Muscle layer of colon (tissue), 2 donors: Measurements from ENCODE around the gene ALDH9A1.
"Not testable (repeated sequence)": the region's sequence is repeated elsewhere in the genome, so short reads cannot be mapped to it uniquely, and the experiment has no call there.

Experiments
- H3K27ac ChIP-seq: one replicate; pipeline ENCODE4 v1.7.0; 2013; ENCODE audit warnings: low read depth, mild to moderate bottlenecking, low read length, moderate library complexity
- H3K27me3 ChIP-seq, 2 donors: one replicate each; pipeline ENCODE4 v1.7.0; 2013; ENCODE audit warnings: low read length in 2 of 2, mild to moderate bottlenecking in 2 of 2; ENCODE audit not compliant: insufficient read depth in 2 of 2, control insufficient read depth in 1 of 2
- H3K36me3 ChIP-seq: one replicate; pipeline ENCODE4 v1.7.0; 2013; ENCODE audit warnings: mild to moderate bottlenecking, low read length; ENCODE audit not compliant: insufficient read depth
- H3K4me1 ChIP-seq: one replicate; pipeline ENCODE4 v1.7.0; 2013; ENCODE audit warnings: mild to moderate bottlenecking, low read length; ENCODE audit not compliant: insufficient read depth
- H3K4me3 ChIP-seq, 2 donors: one replicate each; pipeline ENCODE4 v1.7.0; 2013; ENCODE audit warnings: low read length in 2 of 2, low read depth in 1 of 2, mild to moderate bottlenecking in 1 of 2, moderate library complexity in 1 of 2
- H3K9ac ChIP-seq: one replicate; pipeline ENCODE4 v1.7.0; 2013; ENCODE audit warnings: low read length
- H3K9me3 ChIP-seq: one replicate; pipeline ENCODE4 v1.7.0; 2013; ENCODE audit warnings: mild to moderate bottlenecking, low read length
- donor health status: abdominal sarcoma.
- donor health status: Adenocarcinoma of cecum.

ALDH9A1 gene

DNA sequence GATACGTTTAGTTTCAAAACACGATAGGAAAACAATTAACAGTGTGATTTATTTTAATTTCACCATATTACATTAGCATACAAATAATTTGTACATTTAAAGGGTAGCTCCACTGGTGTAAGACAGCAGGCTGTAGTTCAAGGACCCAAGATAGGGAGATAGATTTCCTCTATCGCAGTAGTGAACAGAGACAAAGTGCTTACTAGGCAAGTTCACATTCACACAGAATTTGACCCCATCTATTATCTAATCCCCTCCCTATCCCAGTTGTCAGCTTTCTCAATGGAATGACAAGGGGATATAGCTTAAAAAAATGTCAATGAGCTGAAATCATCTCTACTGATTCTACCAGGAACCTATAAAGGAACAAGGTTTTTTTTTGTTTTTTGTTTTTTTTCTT, 36.2 kb downstream of the ALDH9A1 start:
- no peaks in the 10 kb centered on the region for H3K27me3 ChIP-seq
- peaks cover 57% of the 10 kb centered on the region for H3K36me3 ChIP-seq
- no peak overlapping the region for H3K9ac ChIP-seq
- no peaks in the 10 kb centered on the region for H3K9me3 ChIP-seq
- no peak overlapping the region for H3K4me3 ChIP-seq
- H3K27ac ChIP-seq = no peak overlapping the region
- H3K4me1 ChIP-seq = no peaks in the 10 kb centered on the region

DNA sequence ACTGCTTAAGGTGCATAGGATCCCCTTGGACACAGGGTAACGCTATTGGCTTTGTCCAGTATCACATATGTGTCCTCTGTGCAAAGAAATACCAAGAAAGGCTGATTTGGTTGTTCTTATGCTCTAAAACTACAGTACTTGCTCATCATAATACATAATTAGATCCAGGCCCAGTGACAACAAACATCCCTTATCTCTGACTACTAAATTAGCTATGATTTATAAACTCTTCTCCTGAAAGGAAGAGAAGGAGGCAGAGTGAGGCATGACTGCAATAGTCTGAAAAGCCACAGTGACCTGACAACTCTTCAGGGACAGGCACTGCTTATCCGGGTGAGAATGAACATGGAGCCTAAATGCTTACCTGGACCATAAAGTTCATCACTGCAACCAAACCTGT, 36.7 kb downstream of the ALDH9A1 start:
- H3K36me3 ChIP-seq = peaks cover 56% of the 10 kb centered on the region
- no peak overlapping the region for H3K27ac ChIP-seq

GRCh38 chr1:165659581-165659895, 38.8 kb downstream of the ALDH9A1 start:
- Histone ChIP-seq H3K4me3 (no peak overlapping the region), H3K36me3 (peaks cover 58% of the 10 kb centered on the region), H3K27me3 (no peaks in the 10 kb centered on the region), H3K9ac (no peak overlapping the region), H3K9me3 (no peaks in the 10 kb centered on the region), H3K27ac (no peak overlapping the region), H3K4me1 (no peaks in the 10 kb centered on the region)

More for the DNA sequence above, 36.7 kb downstream of the ALDH9A1 start:
- H3K27me3 ChIP-seq = no peaks in the 10 kb centered on the region
- no peak overlapping the region for H3K4me3 ChIP-seq
- H3K9ac ChIP-seq = no peak overlapping the region
- H3K9me3 ChIP-seq = no peaks in the 10 kb centered on the region
- no peaks in the 10 kb centered on the region for H3K4me1 ChIP-seq

DNA sequence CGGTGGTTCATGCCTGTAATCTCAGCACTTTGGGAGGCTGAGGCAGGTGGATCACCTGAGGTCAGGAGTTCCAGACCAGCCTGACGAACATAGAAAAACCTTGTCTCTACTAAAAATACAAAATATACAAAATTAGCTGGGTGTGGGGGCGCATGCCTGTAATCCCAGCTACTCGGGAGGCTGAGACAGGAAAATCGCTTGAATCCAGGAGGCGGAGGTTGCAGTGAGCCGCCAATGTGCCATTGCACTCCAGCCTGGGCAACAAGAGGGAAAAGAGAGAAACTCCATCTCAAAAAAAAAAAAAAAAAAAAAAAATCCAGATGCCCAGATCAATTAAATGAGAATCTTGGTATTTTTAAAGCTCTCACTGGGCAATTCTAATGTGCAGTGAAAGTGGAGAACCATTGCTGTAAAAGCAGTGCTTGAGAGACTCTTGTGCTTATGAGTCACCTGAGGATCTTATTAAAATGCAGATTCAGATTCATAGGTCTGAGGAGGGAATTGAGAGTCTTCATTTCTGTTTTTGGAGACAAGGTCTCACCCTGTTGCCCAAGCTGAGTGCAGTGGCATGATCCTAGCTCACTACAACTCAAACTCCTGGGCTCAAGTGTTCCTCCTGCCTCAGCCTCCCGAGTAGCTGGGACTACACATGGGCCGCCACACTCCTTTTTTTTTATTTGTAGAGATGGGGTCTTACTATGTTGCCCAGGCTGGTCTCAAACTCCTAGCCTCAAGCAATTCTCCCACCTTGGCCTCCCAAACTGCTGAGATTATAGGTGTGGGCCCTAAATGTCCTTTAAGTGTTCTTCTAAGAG, 39.4 kb downstream of the ALDH9A1 start:
- H3K9ac ChIP-seq, H3K4me3 ChIP-seq, H3K4me1 ChIP-seq, H3K27ac ChIP-seq, H3K27me3 ChIP-seq, H3K9me3 ChIP-seq: not testable (repeated sequence)
- peaks cover 58% of the 10 kb centered on the region for H3K36me3 ChIP-seq

GRCh38 chr1:165650981-165651625, 47.3 kb downstream of the ALDH9A1 start:
- H3K4me3 ChIP-seq = no peak overlapping the region

DNA sequence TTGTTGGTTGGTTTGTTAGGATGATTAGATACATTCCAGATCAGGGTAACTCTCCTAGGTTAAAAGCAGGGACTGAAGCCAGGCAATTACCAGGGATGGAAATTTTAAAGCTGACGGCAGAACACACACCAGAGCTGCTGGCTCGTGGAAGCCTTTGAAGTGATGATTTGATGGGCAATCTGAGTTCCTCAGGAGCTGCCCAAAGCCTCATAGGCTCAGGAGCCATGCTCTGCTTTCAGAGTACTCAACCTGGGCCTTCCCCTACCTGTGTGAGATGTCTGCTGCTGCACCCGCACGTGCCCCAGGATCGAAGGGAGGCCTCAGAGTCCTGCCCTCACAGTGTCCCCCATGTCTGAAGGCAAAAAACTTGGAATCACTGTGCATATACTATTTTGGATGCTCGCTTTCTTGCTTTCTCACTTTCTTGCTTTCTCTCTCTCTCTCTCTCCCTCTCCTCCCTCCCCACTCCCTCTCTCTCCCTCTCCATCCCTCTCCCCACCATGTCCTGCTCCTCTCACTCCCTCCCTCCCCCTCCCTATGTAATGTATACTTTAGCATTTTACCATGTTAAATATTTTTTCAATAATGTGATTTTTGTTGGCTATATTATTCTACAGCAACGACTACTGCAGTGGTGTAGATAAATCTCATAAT, 49.3 kb downstream of the ALDH9A1 start:
- no peak overlapping the region for H3K27ac ChIP-seq

More at GRCh38 chr1:165650981-165651625, 47.3 kb downstream of the ALDH9A1 start:
- Histone ChIP-seq H3K4me1 (peaks cover 22% of the 10 kb centered on the region), H3K9me3 (no peaks in the 10 kb centered on the region), H3K9ac (no peak overlapping the region), H3K36me3 (peaks cover 48% of the 10 kb centered on the region), H3K27ac (no peak overlapping the region), H3K27me3 (no peaks in the 10 kb centered on the region)

GRCh38 chr1:165647970-165648369, 50.4 kb downstream of the ALDH9A1 start:
- H3K36me3 ChIP-seq = peaks cover 18% of the 10 kb centered on the region
- H3K4me3 ChIP-seq = no peak overlapping the region
- H3K9ac ChIP-seq = no peak overlapping the region
- H3K4me1 ChIP-seq = peaks cover 28% of the 10 kb centered on the region
- no peaks in the 10 kb centered on the region for H3K27me3 ChIP-seq
- no peaks in the 10 kb centered on the region for H3K9me3 ChIP-seq
- no peak overlapping the region for H3K27ac ChIP-seq

More for the DNA sequence above, 49.3 kb downstream of the ALDH9A1 start:
- H3K4me3 ChIP-seq = no peak overlapping the region
- H3K36me3 ChIP-seq = peaks cover 29% of the 10 kb centered on the region
- H3K9me3 ChIP-seq = no peaks in the 10 kb centered on the region
- H3K9ac ChIP-seq = no peak overlapping the region
- H3K4me1 ChIP-seq = peaks cover 28% of the 10 kb centered on the region
- H3K27me3 ChIP-seq = no peaks in the 10 kb centered on the region

DNA sequence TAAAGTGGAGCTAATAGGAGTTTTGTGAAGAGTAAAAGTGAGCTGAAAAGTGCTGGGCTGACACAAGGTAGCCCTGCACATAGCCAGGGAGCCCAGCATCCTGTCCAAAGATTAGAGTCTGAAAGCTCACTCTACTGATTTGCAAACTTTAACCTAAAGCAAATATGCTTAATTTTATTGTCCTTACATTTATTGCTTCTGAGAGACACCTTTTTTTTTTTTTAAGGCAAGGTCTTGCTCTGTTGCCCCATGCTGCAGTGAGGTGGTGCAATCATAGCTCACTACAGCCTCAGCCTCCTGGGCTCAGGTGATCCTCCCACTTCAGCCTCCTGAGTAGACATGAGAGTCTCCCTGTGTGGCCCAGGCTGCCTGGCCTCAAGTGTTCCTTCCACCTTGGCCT, 50.8 kb downstream of the ALDH9A1 start:
- no peak overlapping the region for H3K27ac ChIP-seq
- H3K27me3 ChIP-seq = no peaks in the 10 kb centered on the region
- no peak overlapping the region for H3K9ac ChIP-seq
- H3K36me3 ChIP-seq = peaks cover 13% of the 10 kb centered on the region
- H3K9me3 ChIP-seq = no peaks in the 10 kb centered on the region
- H3K4me3 ChIP-seq = no peak overlapping the region
- peaks cover 28% of the 10 kb centered on the region for H3K4me1 ChIP-seq

DNA sequence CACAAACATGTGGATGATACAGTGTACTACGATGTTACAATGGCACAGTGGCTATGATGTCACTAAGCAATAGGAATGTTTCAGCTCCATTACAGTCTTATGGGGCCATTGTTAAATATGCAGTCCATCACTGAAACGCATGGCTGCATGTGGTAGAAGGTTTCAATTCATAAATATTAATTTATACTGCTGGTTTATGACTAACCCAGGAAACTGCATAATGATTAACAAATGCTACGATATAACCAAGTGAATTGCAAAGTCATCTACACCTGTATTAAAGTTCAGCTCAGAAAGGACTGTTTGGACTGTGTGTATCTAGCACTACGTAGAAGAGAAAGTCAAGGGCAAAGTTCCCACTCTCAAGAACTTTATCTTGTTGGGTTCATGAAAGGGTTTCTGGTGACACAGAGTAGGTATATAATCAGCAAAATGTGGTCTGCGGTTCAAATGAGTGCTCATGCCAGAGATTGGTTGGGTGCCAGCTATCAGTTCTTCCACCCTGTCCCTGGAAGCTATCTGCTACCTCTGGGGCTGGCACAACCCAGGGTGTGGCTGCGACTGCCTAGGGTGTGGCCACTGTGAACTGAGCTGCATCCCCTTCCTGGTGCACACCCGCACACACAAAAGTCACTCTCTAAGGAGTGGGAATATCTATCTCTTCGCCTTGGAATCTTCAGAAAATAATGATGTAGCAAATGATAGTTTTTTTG, 52.6 kb downstream of the ALDH9A1 start:
- no peaks in the 10 kb centered on the region for H3K27me3 ChIP-seq
- peaks cover 28% of the 10 kb centered on the region for H3K4me1 ChIP-seq
- H3K4me3 ChIP-seq = no peak overlapping the region
- no peaks in the 10 kb centered on the region for H3K9me3 ChIP-seq
- no peak overlapping the region for H3K9ac ChIP-seq
- H3K36me3 ChIP-seq = peaks cover 3% of the 10 kb centered on the region
- no peak overlapping the region for H3K27ac ChIP-seq

- Histone ChIP-seq H3K4me3 (no peak overlapping the region), H3K36me3 (no peaks in the 10 kb centered on the region), H3K4me1 (peaks cover 27% of the 10 kb centered on the region), H3K9ac (no peak overlapping the region), H3K9me3 (no peaks in the 10 kb centered on the region), H3K27ac (no peak overlapping the region), H3K27me3 (no peaks in the 10 kb centered on the region)
Measured at GRCh38 chr1:165644064-165644735, 54.2 kb downstream of the ALDH9A1 start.
